Ishikawa (cell line): ENCODE results near the gene ATAD2B.

Source experiments
- CEBPB ChIP-seq: IDR thresholded peaks from 2 replicates; pipeline ENCODE4 v1.6.1; 2012
- CREB1 ChIP-seq: IDR thresholded peaks from 2 replicates; pipeline ENCODE4 v1.6.1; 2012; ENCODE audit warnings: low read depth
- EGR1 ChIP-seq: IDR thresholded peaks from 2 replicates; pipeline ENCODE4 v1.6.1; 2012
- EP300 ChIP-seq: IDR thresholded peaks from 2 replicates; pipeline ENCODE4 v1.6.1; 2012; ENCODE audit warnings: borderline replicate concordance
- FOXM1 ChIP-seq: IDR thresholded peaks from 2 replicates; pipeline ENCODE4 v1.6.1; 2012; ENCODE audit warnings: low read depth, borderline replicate concordance
- NFIC ChIP-seq: IDR thresholded peaks from 2 replicates; pipeline ENCODE4 v1.6.1; 2012
- RAD21 ChIP-seq: IDR thresholded peaks from 2 replicates; pipeline ENCODE4 v1.6.1; 2012; ENCODE audit warnings: low read depth
- REST ChIP-seq: IDR thresholded peaks from 2 replicates; pipeline ENCODE4 v1.6.1; 2012; ENCODE audit warnings: low read depth, mild to moderate bottlenecking
- TAF1 ChIP-seq: IDR thresholded peaks from 2 replicates; pipeline ENCODE4 v1.6.1; 2012; ENCODE audit warnings: low read depth, mild to moderate bottlenecking
- TCF12 ChIP-seq: IDR thresholded peaks from 2 replicates; pipeline ENCODE4 v1.6.1; 2012; ENCODE audit warnings: low read depth
- TEAD4 ChIP-seq: IDR thresholded peaks from 2 replicates; pipeline ENCODE4 v1.6.1; 2012
- YY1 ChIP-seq: IDR thresholded peaks from 2 replicates; pipeline ENCODE4 v1.6.1; 2012; ENCODE audit warnings: low read depth
- ZBTB7A ChIP-seq: IDR thresholded peaks from 2 replicates; pipeline ENCODE4 v1.6.1; 2012; ENCODE audit warnings: low read depth
- TF ChIP-seq, protein P1 (sequence below): IDR thresholded peaks from 2 replicates; pipeline ENCODE4 v1.6.1; 2012
- TF ChIP-seq, protein P2 (sequence below): IDR thresholded peaks from 2 replicates; pipeline ENCODE4 v1.6.1; 2012

The ATAD2B gene

DNA sequence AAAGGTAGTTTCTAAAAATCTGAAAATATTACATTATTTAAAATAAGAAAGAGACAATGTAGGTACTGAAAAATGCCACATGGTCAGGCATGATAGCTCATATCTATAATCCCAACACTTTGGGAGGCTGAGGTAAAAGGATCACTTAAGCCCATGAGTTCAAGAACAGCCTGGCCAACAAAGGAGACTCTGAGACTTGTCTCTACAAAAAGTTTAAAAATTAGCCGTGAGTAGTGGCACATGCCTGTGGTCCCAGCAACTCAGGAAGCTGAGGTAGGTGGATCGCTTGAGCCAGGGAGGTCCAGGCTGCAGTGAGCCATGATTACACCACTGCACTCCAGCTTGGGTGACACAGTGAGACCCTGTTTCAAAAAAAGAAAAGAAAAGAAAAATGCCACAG, 21.8 kb downstream of the ATAD2B start:
- TF ChIP-seq ZBTB7A = no peak
- TF ChIP-seq EP300 = no peak
- TF ChIP-seq CEBPB = no peak
- no peak for TF ChIP-seq TCF12
- no peak for TF ChIP-seq EGR1
- no peak for TF ChIP-seq TAF1
- TF ChIP-seq NFIC = no peak
- TF ChIP-seq TEAD4 = no peak
- TF ChIP-seq, protein P1, sequence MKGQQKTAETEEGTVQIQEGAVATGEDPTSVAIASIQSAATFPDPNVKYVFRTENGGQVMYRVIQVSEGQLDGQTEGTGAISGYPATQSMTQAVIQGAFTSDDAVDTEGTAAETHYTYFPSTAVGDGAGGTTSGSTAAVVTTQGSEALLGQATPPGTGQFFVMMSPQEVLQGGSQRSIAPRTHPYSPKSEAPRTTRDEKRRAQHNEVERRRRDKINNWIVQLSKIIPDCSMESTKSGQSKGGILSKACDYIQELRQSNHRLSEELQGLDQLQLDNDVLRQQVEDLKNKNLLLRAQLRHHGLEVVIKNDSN = no peak
- TF ChIP-seq FOXM1 = no peak
- TF ChIP-seq REST = no peak

DNA sequence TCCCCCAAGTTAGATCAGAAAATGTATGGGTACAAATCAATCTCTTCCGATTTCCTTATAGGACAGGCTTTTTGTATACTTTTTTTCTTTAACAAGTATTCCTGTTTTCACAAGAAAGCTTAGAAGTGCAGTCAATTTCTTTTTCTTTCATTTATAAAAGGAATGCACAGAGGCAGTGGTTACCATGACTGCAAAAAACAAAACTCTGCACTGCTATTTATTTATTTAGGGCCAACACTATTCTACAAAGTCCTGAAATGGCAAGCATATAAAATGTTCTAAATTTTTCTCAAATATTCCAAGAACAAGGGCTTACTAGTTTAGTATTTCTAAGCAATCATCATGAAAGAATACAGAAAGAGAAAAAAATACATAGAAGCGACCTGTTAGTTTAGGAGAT, 22.2 kb downstream of the ATAD2B start:
- TF ChIP-seq TCF12 = no peak
- no peak for TF ChIP-seq EP300
- TF ChIP-seq, protein P2, sequence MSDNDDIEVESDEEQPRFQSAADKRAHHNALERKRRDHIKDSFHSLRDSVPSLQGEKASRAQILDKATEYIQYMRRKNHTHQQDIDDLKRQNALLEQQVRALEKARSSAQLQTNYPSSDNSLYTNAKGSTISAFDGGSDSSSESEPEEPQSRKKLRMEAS = no peak
- TF ChIP-seq, protein P1 = no peak
- TF ChIP-seq EGR1 = no peak
- no peak for TF ChIP-seq ZBTB7A
- no peak for TF ChIP-seq CREB1
- no peak for TF ChIP-seq REST
- TF ChIP-seq FOXM1 = no peak
- no peak for TF ChIP-seq RAD21
- no peak for TF ChIP-seq NFIC
- TF ChIP-seq CEBPB = no peak
- no peak for TF ChIP-seq TEAD4
- TF ChIP-seq YY1 = no peak
- TF ChIP-seq TAF1 = no peak

DNA sequence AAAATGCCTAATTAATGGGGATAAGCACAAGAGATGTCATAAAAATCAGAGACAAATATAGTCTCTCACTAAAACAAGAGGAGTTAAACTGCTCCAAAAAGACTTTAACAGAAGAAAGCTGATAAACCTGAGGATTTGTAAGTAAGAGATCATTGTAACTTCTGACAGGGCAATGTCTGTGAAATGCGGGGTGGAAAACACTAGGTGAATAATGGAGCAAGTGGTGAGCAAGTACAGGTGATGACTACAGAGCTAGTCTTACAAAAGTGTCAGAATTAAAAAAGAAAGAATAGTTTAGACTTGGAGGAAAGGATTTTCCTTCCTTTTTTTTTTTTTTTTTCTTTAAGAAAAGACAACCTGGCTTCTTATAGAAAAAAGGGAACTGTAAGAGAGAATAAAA, 22.7 kb downstream of the ATAD2B start:
- TF ChIP-seq RAD21 = no peak
- TF ChIP-seq CREB1 = no peak
- TF ChIP-seq TAF1 = no peak
- TF ChIP-seq CEBPB = no peak
- no peak for TF ChIP-seq FOXM1
- no peak for TF ChIP-seq NFIC
- TF ChIP-seq, protein P1 = no peak
- TF ChIP-seq TEAD4 = no peak
- TF ChIP-seq ZBTB7A = no peak
- TF ChIP-seq, protein P2 = no peak
- no peak for TF ChIP-seq EP300
- TF ChIP-seq EGR1 = no peak
- TF ChIP-seq REST = no peak

DNA sequence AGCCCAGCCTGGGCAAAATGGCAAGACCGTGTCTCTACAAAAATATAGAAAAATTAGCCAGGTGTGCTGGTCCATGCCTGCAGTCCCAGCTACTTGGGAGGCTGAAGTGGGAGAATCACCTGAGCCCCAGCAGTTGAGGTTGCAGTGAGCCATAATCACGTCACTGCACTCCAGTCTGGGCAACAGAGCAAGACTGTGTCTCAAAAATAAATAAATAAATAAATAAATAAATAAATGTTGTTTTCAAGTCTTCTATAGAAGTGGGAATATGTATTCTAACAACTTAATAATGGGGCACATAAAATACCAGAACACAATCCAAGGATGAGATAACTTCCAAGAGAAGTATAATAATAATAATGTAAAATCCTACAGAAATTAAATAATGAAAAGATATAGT, 23.9 kb downstream of the ATAD2B start:
- no peak for TF ChIP-seq FOXM1
- TF ChIP-seq TAF1 = no peak
- TF ChIP-seq REST = no peak
- TF ChIP-seq, protein P2 = no peak
- TF ChIP-seq, protein P1 = no peak
- TF ChIP-seq EGR1 = no peak
- no peak for TF ChIP-seq CREB1
